ENCODE results near the gene PITX1.

DNA sequence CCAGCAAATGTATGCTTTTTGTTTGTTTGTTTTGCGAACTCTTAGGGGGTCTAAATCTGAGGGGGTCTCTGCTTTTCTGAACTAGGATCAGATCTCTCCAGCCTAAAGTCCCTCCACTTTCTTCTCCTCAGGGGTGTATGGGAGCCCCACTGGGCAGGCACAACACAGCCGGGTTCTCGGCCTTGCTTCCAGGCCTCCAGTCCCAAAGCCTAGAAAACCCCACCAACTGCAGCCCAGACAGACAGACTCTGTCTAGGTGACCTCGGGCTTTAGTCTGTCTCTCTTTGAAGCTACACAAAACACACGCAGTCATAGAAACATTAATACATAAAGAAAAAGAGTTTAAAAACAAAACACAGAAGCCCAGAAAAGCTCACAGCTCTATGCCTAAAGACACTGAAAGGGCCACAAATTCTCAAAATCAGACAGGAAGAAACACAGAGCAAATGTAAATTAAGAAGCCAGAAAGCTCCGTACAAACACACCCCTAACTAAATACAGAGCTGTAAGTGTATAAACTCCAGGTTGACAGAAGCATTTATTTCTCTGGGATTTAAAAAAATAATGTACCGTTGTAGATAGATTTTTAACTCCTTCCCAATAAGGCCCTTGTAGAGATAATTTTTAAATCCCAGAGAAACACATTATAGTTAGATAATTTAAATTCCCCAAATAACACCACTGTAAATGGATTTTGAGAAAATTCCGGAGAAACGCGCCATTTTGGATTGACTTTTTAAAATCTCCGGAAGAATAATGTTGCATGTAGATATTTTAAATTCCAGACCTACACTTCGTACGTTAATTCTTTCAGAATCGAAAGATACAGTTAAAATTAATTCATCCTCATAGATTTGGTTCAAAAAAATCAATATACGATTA is 2.0 kb downstream of the PITX1 start:
- TF ChIP-seq, protein P1, sequence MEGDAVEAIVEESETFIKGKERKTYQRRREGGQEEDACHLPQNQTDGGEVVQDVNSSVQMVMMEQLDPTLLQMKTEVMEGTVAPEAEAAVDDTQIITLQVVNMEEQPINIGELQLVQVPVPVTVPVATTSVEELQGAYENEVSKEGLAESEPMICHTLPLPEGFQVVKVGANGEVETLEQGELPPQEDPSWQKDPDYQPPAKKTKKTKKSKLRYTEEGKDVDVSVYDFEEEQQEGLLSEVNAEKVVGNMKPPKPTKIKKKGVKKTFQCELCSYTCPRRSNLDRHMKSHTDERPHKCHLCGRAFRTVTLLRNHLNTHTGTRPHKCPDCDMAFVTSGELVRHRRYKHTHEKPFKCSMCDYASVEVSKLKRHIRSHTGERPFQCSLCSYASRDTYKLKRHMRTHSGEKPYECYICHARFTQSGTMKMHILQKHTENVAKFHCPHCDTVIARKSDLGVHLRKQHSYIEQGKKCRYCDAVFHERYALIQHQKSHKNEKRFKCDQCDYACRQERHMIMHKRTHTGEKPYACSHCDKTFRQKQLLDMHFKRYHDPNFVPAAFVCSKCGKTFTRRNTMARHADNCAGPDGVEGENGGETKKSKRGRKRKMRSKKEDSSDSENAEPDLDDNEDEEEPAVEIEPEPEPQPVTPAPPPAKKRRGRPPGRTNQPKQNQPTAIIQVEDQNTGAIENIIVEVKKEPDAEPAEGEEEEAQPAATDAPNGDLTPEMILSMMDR (conservative IDR thresholded peaks at IDR 0.05 in 1 of 2, IDR thresholded peaks at IDR 0.05 in 1 of 2; ENCODE audit: low read depth in 1 of 2, low read length in 2 of 2): no peak
- TF ChIP-seq EZH2 (IDR thresholded peaks at IDR 0.05; ENCODE audit: low read length, missing control alignments): no peak

All from fibroblast of lung (primary cell).